HG03558 (cell line): ENCODE measurements around the gene APOC3.
"Not testable (repeated sequence)": the region's sequence is repeated elsewhere in the genome, so short reads cannot be mapped to it uniquely, and the experiment has no call there.

Experiments used
- ATAC-seq: cut with Tn5 transposase; IDR thresholded peaks from one replicate; pipeline ENCODE4 v1.9.1; 2021; ENCODE audit warnings: moderate number of reproducible peaks; ENCODE audit not compliant: unreplicated experiment; ENCODE audit errors: extremely low read depth

The APOC3 gene

DNA sequence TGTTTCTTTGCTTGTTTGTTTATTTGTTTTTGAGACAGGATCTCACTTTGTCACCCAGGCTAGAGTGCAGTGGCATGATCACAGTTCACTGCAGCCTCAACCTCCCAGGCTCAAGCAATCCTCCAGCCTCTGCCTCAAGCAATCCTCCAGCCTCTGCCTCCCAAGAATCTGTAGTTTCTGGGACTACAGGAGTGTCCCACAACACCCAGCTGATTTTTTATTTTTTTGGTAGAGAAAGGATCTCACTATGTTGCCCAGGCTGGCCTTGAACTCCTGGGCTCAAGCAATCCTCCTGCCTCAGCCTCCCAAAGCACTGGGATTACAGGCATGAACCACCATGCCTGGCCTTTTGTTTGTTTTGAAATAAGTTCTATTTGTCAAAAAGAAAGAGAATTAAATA is 28.0 kb upstream of the APOC3 start:
- not testable (repeated sequence) for ATAC-seq

DNA sequence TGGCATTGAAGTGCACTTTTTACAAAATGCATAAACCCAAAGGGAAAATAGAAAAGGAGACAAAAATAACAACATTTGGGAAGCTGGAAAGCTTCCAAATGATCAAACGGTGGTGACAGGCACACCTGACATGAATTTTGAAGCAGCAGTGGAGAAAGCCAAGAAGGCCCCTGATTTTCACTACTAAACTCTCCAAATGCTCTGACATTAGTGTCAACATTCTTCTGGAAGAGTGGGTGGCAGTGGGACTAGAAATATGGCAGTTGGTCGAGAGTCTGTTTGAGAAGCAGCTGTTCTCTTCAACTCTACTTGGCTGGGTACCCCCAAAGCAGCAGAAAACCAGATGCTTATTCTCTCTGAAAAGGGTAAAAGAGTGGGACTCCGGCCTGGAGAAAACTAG is 25.7 kb upstream of the APOC3 start:
- ATAC-seq = no peak

DNA sequence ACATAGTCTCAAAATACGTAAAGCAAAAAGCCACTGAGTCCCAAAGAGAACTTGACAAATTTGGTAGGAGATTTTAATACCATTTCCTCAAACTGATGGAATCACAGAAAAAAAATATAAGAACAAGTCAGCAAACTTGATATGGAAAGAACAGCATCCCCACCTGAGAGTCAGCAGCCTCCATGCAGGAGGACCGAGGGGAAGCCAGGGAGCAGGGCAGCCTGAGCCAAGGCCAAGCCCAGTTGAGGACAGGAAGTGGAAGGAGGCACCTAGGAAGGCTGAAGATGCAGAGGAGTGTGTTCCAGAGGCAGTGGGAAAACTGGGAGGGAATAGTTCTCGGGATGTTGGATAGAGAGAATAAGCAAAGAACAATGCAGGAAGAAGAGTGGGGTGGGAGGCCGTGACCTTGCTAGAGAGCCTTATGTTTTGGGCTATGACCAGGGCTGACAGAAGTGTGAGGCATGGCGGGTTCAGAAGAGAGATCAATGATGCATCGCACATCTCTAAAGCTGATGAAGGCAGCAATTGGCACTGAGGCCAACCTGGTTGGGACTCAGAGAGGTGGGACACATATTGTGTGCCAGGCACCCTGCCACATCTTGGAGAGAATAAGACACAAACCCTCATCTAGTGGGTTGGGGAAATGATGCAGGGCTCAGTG is 22.0 kb upstream of the APOC3 start:
- ATAC-seq = no peak

DNA sequence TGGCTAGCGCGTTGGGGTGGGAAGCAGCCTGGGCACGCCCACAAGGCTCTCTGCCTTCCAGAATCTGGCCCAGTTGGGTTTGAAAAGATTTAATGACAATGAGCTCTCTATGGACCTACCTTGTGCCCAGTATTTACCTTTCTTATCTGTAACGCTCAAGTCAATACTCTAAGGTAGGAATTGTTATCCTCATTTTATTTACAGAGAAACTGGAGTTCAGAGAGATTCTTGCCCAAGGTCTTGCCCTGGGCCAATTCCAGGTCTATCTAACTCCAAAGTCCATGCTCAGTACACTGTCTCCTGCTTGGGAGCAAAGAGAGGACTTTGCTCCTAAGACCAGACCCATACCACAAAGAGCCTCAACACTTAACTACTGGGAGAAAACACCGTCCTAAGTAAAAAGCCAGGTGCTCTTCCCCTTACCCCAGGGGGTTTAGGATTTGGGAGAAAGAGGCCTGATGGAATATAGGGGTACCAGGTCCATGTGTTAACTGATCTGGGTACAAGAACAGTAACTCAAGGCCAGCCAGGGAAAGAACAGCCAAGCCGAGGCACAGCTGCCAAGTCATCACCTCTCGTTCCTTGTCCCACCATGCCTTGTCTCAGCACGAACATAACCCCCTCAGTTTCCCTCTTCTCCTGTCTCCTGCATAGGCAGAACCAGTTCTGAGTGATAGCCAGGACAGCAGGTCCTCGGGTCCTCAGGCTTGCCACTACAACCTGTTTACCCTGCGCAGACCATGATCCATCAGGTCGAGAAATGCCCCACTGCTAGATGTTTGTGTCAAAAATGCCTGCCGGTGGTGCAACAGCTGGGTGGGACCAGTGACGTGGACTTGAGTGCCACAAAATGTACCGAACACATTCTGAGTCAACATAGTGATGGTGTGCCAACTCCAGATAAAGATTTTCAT is 21.2 kb upstream of the APOC3 start:
- ATAC-seq = no peak

DNA sequence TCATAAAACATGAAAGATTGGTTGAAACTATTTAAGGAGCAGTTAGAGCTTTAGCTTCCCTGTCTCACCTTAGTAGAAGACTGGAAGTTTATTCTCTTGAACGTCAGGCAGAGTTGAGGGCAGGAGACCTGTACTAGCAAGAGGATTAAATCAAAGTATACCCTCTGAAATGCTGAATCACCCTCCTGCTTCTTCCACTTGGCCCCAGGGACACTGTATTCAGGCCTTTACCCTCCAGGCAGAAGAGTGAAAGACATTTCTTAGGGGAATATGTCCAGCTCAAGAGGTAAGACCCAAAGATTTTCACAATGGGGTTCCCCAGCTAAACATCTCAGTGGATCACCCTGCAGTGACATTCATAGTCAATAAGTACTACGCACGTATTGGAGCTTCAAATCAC is 18.5 kb upstream of the APOC3 start:
- ATAC-seq = no peak

DNA sequence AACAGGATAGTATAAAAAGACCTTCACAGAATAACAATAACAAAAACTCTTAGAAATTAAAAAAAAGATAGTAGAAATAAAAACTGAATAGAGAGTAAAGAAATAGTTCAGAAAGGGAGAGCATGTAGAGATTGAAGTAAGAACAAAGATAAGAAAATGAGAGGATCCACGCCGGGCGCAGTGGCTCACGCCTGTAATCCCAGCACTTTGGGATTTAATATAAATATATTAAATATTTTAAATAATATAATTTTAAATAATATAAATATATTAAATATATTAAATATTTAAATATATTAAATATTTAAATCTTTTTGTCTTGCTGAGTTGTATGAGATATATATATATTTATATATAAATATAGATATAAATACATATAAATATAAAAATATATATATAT is 17.6 kb upstream of the APOC3 start:
- ATAC-seq = no peak

DNA sequence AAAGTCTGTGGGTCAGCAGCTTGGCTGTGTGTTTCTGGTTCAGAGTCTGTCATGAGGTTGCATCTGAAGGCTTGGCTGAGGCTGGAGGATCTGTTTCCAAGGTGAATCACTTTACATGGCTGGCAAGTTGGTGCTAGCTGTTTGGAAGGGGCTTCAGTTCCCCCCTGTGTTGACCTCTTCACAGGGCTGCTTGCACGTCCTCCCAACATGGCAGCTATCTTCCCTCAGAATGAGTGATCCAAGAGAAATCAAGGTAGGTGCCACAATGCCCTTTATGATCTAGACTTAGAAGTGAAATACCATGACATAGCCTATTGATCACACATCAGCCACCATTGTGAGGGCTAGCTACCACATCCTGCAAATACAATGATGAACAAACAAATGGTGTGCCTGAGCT is 16.5 kb upstream of the APOC3 start:
- ATAC-seq = no peak

DNA sequence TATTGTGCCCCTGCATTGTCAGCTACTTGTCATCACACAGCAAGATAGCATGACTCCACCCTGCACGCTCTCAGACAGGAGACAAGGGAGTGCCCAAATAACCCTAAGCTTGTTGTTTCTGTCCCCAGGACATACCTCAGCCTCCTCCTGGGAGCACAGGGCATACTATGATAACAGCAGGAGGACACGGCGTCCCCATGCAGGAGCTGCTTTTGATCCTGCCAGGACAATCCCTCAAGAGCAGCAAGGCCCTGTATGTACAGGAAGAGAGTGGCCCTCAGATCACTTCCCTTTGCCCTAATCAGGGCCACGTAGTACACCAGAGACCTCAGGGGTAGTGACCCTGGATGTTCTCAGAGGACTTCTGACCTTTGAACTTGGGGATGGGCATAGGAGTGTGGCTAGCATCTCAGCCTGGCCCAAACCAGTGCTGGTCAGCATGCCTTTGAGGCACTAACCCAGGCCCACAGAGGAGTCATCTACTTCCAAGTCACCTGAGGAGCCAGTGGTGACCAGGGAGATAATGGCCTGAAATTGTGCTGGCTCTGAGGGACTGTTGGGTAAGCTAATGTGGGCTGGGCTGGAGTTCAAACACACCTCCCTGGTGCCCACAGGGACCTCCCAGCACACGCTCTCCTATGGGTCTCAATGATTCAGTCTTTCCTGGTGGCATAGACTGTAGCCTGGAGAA is 15.8 kb upstream of the APOC3 start:
- ATAC-seq = no peak

DNA sequence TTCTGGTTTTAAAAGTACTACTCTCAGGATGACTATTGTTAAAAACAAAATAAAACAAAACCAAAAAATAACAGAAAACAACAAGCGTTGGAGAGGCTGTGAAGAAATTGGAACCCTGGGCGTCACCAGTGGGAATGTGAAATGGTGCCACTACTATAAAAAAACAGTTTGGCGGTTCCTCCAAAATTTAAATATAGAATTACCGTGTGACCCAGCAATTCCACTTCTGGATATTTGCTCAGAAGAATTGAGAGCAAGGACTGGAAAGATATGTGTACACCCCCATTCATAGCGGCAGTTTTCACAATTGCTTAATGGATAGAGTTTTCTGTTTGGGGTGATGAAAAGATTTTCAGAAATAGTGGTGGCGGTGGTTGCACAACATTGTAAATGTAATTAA is 15.2 kb upstream of the APOC3 start:
- ATAC-seq = no peak

DNA sequence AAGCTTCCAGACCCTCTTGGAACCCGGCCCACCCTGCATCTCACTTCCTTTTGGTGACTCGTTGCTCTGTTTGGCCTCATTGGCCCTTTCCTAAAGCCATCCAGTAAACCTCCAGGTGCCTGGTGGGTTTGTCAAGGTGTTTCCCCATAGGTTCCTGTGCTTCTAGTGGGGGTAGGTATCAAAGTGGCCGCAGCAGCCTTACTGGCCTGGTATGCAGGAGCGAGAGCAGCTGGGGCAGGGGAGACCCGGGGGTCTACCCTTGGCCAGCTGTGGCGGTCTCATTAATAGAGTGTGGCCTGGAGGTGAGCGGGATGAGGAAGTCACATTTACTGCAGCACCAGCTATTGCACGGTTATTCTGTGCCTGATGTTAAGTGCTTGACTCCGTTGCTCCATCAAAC is 10.7 kb upstream of the APOC3 start:
- no peak for ATAC-seq

DNA sequence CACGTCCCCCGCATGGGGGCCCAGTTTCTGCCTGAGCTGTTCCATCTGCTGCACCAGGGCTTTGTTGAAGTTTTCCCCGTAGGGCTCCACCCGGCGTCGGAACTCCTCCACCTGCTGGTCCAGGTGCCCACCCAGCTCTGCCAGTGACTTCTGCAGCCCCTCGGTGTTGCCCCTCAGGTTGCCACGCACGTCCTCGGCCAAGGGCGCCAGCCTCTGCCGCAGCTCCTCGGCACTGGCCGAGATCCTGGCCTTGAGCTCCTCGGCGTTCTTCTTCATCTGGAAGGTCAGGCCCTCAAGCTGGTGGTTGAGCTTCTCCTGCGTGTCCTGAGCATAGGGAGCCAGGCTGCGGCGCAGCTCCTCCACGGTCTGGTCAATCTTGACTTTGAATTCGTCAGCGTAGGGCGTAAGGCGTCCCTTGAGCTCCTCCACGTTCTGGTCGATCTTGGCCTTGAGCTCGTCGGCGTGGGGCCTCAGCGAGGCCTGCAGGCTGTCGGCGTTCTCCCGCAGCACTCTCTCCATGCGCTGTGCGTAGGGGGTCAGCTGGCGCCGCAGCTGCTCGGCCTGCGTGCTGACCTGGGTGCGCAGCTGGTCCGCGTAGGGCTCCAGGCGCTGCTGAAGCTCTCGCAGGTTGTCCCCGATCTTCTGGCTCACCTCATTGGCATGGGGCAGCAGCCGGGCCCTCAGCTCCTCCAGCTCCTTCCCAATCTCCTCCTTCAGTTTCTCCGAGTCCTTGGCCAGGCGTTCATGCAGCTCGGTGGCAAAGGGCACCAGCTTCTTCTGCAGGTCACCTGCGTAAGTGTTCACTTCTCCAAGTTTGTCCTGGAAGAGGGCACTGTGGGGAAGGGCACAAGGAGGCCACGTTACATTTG is 8.4 kb upstream of the APOC3 start:
- no peak for ATAC-seq

DNA sequence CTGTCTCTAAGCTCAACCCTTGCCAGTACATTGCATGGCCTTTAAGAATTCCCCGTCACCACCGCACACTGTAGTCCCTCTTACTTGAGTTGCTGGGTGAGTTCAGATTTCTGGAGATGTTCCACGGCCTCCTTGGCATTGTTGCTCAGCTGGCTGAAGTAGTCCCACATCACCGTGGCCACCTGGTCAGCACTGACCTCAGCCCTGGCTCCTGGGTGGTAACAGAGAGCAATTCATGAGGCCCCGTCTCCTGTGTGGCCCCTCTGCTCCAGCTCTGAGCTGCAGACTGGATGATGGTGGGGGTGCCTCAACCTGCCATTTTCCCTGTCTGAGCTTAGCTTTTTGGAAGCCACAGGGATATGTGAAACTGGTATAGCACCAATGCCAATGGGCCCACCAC is 7.1 kb upstream of the APOC3 start:
- no peak for ATAC-seq

DNA sequence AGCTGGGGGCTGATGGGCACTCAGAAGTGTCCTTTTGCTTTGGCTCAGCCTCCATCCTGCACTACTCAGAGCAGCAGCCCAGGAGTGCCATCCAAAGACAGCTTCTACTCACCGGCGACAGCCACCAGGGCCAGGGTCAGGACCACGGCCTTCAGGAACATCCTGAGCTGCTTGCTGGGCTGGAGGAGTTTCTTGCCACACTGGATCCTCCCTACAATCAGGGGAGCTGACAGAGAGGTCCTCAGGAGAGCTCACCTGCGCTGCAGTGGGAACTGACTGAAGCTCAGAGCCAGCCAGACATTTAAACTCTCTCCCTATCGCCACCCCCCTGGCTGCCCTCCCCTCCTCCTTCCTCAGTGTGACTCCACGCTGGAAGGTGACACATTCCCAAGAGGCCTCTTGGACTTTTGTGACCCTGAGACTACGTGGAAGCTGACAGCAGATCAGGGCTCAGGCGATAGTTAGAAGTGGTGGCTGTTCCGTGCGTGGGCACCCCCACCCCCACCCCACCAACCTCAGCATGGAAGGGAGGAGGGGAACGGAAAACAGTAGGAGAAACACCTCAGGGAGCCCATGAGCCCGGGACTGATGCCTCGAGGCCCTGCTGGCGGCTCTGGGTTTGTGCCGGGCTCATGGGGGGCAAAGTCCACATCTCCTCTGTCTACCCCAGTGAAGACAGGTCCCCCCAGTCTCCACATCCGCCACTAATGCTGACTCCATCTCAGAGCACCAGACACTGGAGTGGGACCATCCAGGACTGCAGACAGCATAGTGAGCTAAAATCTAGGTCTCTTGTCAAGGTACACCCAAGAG is 6.5 kb upstream of the APOC3 start, which contains the start of gene APOA4:
APOA4 (minus strand) TSS at position 274 of the 813 bp plus-strand sequence; CDS start at position 161, 113 bp downstream.
- ATAC-seq = no peak

DNA sequence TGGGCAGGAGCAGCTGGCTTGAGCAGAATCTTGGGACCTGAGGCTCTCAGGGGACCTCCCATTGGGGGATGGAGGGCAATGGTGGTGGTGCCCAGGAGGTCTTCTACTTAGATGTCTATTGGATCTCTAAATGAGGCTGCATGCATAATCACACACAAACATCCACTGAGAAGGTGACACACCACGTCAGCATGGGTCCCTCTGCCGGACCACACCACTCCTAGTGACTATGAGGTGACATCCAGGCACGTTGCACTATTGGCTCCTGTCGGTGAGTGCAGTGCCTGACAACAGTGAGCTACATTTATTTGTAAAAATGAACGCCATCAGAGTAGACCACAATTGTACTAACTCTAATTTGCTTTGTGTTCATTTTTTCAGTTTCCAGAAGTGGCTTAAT is 4.3 kb upstream of the APOC3 start:
- no peak for ATAC-seq

DNA sequence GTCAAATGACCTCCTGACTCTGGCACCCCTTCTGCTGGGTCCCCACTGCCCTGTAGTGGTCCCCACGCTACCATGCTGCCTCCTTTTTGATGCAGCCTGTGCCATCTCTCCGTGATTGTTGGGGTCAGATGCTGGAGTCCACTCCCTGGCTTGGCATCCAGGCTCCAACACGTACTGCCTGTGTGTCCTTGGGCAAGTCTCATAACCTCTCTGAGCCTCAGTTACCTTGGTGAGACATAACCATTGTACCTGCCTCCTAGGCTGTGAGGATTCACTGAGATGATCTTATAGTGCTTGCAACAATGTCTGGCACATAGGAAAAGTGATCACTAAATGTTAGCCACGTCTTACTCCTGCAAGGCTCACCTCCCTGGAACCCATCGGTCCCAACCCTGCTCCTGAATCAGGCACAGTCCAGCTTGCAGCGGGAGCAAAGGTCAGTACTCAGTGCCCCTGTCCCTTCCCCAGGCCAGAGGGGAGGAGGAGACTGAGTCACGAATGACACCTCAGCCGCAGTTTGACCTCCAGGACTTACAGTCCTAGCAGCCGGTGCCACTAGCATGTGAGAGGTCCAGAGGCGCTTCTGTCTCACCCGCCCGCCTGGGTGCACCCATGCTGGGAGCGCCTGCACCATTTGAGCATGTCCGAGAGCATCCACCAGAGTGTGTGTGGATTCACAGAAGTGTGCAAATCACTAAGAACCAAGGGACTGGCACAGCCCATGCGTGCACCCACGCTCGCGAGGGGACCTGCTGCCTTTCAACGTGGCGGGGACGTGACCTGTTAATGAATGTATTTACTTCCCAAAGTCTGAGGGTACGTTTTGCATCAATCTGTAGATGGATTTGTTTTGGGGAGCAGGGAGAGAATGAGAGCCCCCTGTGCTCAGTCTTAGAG is 3.6 kb upstream of the APOC3 start:
- no peak for ATAC-seq

DNA sequence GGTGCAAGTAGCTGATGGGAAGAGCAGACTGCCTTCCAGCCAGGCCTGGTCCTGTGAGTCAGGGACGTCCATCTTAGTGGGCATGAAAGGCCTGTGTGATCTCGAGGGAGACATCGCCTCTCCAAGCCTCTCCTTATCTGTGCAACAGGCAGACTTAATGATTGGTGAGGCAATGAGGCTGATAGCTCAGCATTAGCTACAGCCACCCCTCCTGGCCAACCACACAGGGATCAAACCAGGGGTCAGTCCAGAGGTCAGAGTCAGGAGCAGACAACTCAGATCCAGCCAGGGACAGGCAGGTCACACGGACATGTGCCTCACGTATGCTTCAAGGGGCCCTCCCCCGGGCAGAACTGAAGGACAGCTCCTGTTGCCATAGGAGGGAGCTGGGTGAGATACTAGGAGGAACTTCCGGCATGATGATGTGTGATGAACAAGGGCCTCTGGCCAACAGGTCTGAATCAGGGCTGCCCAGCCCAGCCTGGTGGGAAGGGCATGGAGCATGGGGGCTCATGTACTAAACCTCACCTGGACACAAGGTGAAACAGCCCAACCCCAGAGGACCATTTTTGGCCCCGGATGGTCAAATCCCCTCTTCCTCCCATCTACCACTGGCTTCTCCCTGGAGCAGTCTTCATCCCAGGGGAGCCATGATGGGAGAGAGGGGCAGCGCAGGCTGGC is 2.8 kb upstream of the APOC3 start:
- ATAC-seq = no peak

DNA sequence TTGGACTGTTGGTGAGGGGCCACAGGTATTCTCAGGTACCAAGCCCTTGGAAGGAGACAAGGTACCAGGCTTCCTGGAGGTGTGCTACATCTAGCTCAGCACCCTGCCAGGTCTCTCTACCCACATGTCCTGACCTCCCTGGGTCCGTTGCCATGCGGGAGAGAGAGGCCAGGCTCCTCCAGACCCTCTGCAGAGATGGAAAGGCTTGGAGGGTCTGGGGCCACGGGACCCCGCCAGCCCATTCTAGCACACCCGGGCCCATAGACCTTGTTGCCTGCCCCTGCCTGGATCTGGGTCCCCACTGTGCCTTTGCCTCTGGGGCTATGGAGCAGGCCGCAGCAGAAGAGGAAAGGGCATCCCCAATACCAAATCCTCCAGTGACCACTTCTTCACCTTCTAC is 2.2 kb upstream of the APOC3 start:
- ATAC-seq = no peak
